Gastroesophageal sphincter (tissue), 3 donors: ENCODE data around the gene SLC16A12.

Experiments
- CTCF ChIP-seq, 4 experiments: fragments of 200-600 bp in 2 of 4; fragments of 450-650 bp in 2 of 4; sonication (generic) in 1 of 4; IDR thresholded peaks; one replicate each; pipeline ENCODE4 v1.5.1; 2017 to 2019; ENCODE audit warnings: antibody characterized with exemption in 4 of 4, mild to moderate bottlenecking in 2 of 4, moderate library complexity in 2 of 4
- POLR2A ChIP-seq, 2 donors: fragments of 450-650 bp; IDR thresholded peaks; one replicate each; pipeline ENCODE4 v1.6.1; 2017; ENCODE audit warnings: antibody characterized with exemption in 2 of 2, mild to moderate bottlenecking in 2 of 2, moderate library complexity in 1 of 2

GRCh38 chr10:89388806-89389205 lies 146.6 kb downstream of the SLC16A12 start:
- TF ChIP-seq CTCF (IDR thresholded peaks at IDR 0.05), result no peak
- no peak for TF ChIP-seq POLR2A (IDR thresholded peaks at IDR 0.05)
